Activated T-helper 1 cell treated with Interleukin-2 at 50 U/mL for 16 hours (primary cell): Measurements from ENCODE around the gene SLC1A4.
"Not testable (repeated sequence)": the region's sequence is repeated elsewhere in the genome, so short reads cannot be mapped to it uniquely, and the experiment has no call there.

Experiments
- DNase-seq: peaks from one replicate; pipeline ENCODE4 v3.0.0-alpha.2; 2020; ENCODE audit warnings: low read depth

Gene SLC1A4

GRCh38 chr2:64989126-64989981 lies at the start of gene SLC1A4:
Gene SLC1A4 (plus strand): TSS chr2:64989399. CDS start chr2:64989644, 245 bp downstream.
- peak; percentile 75 for DNase-seq

- no peak for DNase-seq
Measured at GRCh38 chr2:64941143-64941542, 48.1 kb upstream of the SLC1A4 start.

DNA sequence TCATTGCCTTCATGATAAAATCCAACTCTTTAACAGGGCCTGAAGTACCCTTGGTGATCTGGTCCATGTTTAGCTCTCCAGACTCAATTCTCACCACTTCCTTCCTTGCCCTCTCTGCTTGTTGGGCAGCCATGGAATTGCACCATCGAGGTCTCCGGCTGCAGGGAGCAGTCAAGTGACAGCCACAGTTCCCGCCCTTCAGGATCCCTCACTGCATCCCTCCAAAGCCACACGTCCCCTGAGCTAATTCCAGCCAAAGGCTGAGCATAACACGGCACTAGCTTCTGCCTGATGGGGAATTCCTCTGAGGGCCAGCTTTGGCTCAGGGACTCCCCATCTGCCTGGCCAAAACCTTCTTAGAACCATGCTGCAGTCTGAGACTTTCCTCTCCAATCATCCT lies 47.4 kb upstream of the SLC1A4 start:
- DNase-seq: no peak

- DNase-seq: no peak
Measured at GRCh38 chr2:64942693-64943092, 46.5 kb upstream of the SLC1A4 start.

DNA sequence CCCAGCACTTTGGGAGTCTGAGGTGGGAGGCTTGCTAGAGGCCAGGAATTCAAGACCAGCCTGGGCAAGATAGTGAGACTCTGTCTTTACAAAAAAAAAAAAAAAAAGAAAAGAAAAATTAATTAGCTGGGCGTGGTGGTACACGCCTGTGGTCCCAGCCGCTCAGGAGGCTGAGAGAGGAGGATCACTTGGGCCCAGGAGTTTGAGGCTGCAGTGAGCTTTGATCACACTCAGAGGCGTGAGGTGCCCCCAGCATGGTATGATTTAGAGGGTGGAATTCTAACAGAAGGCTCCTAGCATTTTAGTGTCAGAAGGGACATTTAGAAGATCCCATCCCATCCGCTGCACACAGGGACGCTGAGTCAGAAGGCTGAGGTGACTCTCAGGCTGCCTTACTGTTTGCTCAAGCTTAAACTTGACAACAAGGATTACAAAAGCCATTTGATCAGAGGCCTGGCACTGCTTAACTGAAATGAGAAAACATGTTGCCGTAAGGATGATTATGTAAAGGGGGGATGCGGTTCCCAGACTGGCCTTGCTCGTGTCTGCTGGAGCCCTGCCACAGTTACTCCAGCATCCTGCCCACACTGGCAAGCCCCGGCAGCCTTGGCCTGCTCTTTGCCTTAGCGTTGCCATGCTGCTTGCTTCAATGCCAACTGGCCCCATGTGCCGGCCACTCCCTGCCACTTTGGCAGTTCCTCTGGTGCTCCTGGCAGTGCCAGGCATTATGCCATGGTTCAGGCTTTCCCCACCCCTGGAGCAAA lies 45.6 kb upstream of the SLC1A4 start:
- no peak for DNase-seq

- no peak for DNase-seq
Measured at GRCh38 chr2:64944484-64944883, 44.7 kb upstream of the SLC1A4 start.

- DNase-seq: peak; percentile 15
Measured at GRCh38 chr2:64945973-64946768, 43.0 kb upstream of the SLC1A4 start.

DNA sequence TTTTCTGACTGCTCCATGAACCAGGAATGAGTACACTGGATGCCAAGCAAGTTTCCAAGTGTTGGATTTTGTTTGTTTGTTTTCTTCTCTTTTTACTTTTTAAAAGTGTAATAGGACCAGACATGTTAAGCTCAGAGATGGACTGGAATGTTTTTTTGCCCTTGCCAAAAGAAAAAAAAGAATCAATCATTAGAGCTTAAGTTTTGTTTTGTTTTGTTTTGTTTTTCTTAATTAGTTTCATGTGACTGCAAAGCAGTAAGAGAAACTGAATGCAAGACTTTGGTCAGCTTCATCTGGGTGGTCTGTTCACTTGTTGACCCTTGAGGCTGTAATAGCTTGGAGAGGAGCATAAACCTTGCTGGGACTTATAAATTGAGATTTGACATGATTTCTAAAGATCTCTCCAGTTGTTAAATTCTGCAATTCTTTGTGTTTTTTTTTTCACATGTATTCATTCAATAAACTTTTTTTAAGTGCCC lies 42.4 kb upstream of the SLC1A4 start:
- no peak for DNase-seq

DNA sequence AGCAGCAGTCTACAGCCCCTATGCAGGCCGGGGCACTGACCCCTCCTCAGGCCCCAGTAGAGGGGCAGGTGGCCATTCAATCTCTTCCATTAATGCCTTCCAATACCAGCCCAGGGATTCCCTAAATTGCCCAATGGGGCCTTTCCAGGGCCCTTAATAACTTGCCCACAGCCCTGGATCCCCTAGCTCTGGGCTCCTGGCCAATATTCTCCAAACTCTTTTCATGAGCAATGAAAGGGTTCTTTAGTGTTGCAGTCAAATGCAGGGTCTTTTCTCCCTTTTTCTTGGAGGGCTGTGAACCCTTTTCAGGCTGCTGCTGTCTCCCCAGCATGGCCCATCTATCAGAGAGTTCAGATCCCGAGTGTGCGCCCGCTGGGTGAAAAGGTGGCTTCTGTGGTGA lies 41.3 kb upstream of the SLC1A4 start:
- no peak for DNase-seq

- no peak for DNase-seq
Measured at GRCh38 chr2:64950226-64951160, 38.7 kb upstream of the SLC1A4 start.

GRCh38 chr2:64951306-64951953 lies 37.8 kb upstream of the SLC1A4 start:
- no peak for DNase-seq

DNA sequence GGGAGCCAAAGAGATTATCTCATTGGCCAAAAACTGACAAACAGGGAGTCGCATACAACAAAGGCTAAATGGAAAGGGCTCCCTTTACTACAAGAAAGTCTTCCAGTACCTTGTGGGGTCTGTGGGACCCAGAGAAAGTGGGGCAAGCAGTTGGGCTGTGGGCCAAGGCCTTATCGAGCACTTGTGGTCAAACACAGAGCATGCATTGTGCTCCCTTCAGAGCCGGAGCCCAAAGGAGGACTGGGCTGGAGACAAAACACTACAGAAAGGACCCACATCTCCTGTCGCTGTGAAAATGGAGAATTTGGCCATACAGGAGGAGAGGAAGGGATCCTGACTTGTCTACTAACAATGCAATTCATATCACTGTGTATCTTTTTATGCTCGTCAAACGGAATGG lies 37.1 kb upstream of the SLC1A4 start:
- no peak for DNase-seq

DNA sequence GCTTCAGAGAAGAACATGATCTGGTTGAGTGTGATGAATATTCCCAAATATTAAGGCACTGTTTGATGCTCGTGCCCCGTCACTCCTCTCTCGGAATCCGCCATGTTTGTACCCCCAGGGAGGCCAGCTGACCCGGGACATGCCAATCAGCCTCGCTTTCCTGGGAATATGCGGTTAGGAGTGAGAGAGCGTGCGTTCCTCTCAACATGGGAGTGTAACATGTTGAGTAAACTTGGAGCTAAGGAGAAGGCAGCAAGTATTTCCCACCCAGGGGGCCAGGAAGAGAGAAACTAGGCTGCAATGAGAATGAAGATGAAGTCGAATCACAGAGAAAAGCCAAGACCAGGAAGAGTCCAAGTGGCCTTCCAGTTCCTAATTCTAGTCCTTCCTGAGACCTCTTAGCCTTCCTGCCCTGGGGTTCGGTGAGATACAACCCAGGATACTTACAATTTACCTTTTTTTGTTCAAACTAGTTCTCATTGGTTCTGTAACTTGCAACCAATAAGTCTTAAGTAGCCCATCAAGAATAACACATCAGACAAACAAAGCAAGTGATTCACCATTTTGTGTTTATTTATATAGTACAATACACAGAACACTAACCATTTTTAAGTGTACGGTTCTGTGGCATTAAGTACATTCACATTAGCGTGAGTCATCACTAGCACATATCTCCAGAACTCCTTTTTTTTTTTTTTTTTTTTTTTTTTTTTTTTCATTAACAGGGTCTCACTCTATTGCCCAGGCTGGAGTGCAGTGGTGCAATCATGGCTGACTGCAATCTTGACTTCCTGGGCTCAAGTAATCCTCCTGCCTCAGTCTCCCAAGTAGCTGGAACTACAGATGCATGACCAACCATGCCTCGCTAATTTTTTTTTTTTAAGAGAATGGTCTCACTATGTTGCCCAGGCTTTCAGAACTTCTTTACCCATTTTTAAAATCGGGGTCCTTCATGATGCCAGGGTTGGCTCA lies 36.4 kb upstream of the SLC1A4 start:
- no peak for DNase-seq

DNA sequence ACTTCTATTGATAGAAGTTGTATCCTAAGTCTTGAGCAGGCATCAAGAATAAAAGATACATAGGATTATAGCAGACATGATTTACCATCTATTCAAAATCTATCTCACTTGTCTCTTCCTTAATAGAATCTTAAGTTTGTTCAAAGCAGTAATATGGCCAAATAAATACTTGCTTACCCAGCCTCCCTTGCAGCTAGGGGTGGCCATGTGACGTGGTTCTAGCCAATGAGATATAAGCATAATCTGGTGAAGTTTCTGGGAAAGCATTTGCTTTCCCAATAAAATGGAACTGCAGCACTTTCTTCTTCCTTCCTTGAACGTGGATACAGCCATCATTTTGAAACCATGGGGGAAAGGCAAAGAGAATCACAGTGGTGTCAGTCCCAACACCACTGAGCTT lies 33.7 kb upstream of the SLC1A4 start:
- DNase-seq: no peak

GRCh38 chr2:64957109-64957903 lies 31.9 kb upstream of the SLC1A4 start:
- no peak for DNase-seq

- DNase-seq: no peak
Measured at GRCh38 chr2:64958556-64958955, 30.6 kb upstream of the SLC1A4 start.

DNA sequence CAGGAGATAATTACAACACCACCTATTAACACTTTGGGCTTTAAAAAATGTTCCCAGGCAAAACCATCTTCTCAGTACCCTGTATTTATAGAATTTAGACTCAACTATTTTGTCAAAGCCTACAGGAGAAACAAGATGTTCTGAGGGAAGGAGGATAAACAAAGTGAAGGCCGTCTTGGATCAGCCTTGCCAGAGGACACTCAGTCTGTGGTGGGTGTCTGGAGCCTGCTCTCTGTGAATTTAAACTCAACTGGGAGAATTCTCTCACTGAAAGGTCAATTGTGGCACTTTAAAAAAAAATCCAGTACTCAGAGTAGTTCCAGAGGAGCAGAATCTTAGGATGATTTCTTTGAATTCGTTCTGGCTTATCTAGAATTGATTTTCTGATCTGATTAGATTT lies 28.4 kb upstream of the SLC1A4 start:
- DNase-seq: no peak

DNA sequence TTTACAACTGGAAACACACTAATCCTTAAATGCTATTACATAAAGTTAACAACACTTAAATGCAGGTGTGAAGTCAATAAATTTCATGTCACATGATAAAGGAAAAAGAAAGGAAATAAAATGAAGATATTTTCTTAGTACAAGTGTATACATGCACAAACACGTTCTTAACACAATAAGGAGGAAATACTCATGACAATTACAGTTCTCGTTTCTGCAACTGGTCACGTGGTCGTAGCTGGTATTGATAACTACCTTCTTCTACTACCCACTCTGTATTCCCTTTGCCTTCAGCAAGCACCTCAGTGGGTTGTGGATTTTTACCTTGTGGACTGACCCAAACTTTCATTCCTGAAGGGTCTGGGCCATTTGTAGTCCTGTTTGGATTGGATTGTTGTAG lies 26.1 kb upstream of the SLC1A4 start:
- DNase-seq: not testable (repeated sequence)

- no peak for DNase-seq
Measured at GRCh38 chr2:64963719-64964118, 25.5 kb upstream of the SLC1A4 start.
